ENCODE measurements around the gene DNAI1. TPM values are rescaled to one million over a fixed set of nuclear protein-coding genes. Genes with fewer than 3 reads are reported as not detected.

DNAI1 gene
- total and polyA plus RNA-seq, 2 of the 4 experiments (the other 2 are of a cell fraction): not detected

- DNase-seq (peak; percentile 43), ATAC-seq (ENCODE audit: low read depth) (peak; percentile 83)
- Histone ChIP-seq H4K8ac (ENCODE audit: low read depth in 2 of 2, low read length in 2 of 2) (no peak overlapping the region), H3K18ac (ENCODE audit: low read depth, low read length) (no peak overlapping the region), H4K91ac (ENCODE audit: insufficient read depth, low read depth, low read length) (no peak overlapping the region), H3K4me1 (ENCODE audit: control insufficient read depth, insufficient read depth, low read length) (no peaks in the 10 kb centered on the region), H3K23ac (ENCODE audit: low read depth, low read length) (no peak overlapping the region), H2AFZ (replicated peaks; ENCODE audit: low read length, poor library complexity) (no peak overlapping the region), H3K4ac (ENCODE audit: low read depth, low read length) (no peak overlapping the region), H3K9me3 (ENCODE audit: control insufficient read depth, insufficient read depth, low read length) (no peaks in the 10 kb centered on the region), H3K9me1 (ENCODE audit: insufficient read depth, low read length) (peaks cover 5% of the 10 kb centered on the region), H2BK5ac (ENCODE audit: low read depth, low read length, poor library complexity, severe bottlenecking) (no peak overlapping the region), H3K79me1 (ENCODE audit: low read depth in 1 of 2, low read length in 2 of 2) (peaks cover 14 to 16% of the 10 kb centered on the region in 2 experiments), H4K5ac (ENCODE audit: low read depth, low read length) (no peak overlapping the region), H3K36me3 (ENCODE audit: control insufficient read depth, insufficient read depth, low read length) (no peaks in the 10 kb centered on the region; the same call in 1 of the 2 replicates), H3K4me3 (ENCODE audit: insufficient read depth, low read depth, low read length) (no peak overlapping the region), H3K4me2 (ENCODE audit: low read depth, low read length) (no peak overlapping the region), H2BK15ac (ENCODE audit: low read depth, low read length) (no peak overlapping the region), H2BK120ac (ENCODE audit: low read depth, low read length) (no peak overlapping the region), H3K9ac (ENCODE audit: low read depth, low read length) (no peak overlapping the region), H2AK9ac (replicated peaks; ENCODE audit: low read depth, low read length, poor library complexity) (no peak overlapping the region), H4K20me1 (ENCODE audit: insufficient read depth, low read length) (peaks cover 54% of the 10 kb centered on the region), H3K56ac (ENCODE audit: extremely low read depth, insufficient read depth, low read length) (no peak overlapping the region), H3K27ac (ENCODE audit: insufficient read depth, low read length) (no peak overlapping the region), H2BK20ac (ENCODE audit: low read depth, low read length) (no peak overlapping the region), H3K27me3 (ENCODE audit: control insufficient read depth, insufficient read depth, low read length) (no peaks in the 10 kb centered on the region), H3K14ac (replicated peaks; ENCODE audit: low read depth, low read length) (no peak overlapping the region), H2AK5ac (ENCODE audit: low read depth, low read length) (no peak overlapping the region)
- CTCF ChIA-PET: interaction anchor here (4.5 kb wide), 1 partner anchor 9 kb away, joined by 17 read pairs; no protein-coding TSS in a partner anchor
- POLR2A ChIA-PET (ENCODE audit: unreplicated experiment): no interaction called here
- dilution Hi-C loops (cut with HindIII; ENCODE audit: low sequenced_read_pairs, unreplicated experiment) (no loop called here), in situ Hi-C loops (cut with MboI; ENCODE audit: low sequenced_read_pairs) (no loop called here), intact Hi-C loops (cut with micrococcal nuclease) (loop anchor here (1.0 kb wide), 1 partner anchor 17 kb away; no protein-coding TSS in a partner anchor)
- 0% methylated on average over 1 of the region's 6 CpGs; no CpG with 5 or more reads in 1 of the 2 experiments for WGBS, 2 experiments (ENCODE audit: extremely low coverage in 2 of 2, insufficient read length in 1 of 2)
- no peak for TF ChIP-seq NFE2L2 (IDR thresholded peaks at IDR 0.05; ENCODE audit: low read depth, low read length)
- peak; percentile 60; the same call in 1 of the 2 replicates for TF ChIP-seq MXI1 (IDR thresholded peaks at IDR 0.05; ENCODE audit: borderline replicate concordance, low read depth, low read length)
- BruUV-seq (replicated peaks): no TSS peak
Observed at GRCh38 chr9:34413231-34413852, 45.3 kb upstream of the DNAI1 start.

All from IMR-90 (cell line).